ENCODE measurements around the gene RBBP5.
"Not testable (repeated sequence)": the region's sequence is repeated elsewhere in the genome, so short reads cannot be mapped to it uniquely, and the experiment has no call there.

The RBBP5 gene, protein sequence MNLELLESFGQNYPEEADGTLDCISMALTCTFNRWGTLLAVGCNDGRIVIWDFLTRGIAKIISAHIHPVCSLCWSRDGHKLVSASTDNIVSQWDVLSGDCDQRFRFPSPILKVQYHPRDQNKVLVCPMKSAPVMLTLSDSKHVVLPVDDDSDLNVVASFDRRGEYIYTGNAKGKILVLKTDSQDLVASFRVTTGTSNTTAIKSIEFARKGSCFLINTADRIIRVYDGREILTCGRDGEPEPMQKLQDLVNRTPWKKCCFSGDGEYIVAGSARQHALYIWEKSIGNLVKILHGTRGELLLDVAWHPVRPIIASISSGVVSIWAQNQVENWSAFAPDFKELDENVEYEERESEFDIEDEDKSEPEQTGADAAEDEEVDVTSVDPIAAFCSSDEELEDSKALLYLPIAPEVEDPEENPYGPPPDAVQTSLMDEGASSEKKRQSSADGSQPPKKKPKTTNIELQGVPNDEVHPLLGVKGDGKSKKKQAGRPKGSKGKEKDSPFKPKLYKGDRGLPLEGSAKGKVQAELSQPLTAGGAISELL

DNA sequence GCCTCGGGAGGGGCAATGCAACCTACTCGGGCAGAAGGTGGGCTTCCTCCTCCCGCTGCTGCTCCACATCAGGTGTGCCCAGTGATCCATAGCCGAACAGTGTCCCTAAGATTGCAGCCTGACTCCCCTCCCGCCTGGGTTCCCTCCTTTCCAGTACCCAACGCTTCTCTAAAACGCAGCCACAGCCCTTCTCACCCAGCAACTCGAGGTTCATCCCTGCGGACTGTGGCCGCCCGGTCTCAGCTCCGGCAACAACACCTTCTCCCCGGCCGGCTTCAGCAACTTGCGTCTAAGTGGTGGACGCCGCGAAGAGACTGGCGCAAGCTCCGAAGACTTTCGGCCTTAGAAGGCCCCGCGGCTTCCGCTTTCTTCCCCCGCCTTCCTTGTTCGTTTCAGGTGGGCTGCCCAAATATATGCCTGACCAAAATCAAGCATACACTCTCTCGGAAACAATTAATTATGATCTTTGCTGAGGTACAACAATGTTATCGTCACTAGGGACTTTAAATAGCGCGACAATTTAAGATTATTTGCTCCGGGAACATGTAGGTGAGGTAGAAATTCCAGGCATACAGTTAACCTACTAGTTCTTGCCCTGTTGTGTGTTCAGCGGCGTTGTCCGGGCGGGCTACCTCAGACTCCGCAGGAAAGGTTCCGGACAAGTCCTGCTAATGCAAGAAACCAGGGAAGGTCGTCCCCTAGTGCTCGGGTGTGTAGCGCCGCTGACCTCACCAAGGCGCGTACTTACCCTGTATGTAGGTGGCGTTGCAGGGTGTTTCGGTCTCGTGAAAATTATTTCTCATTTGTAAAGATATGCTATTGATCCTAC is at the start of gene RBBP5:
RBBP5 (minus strand) TSS at position 319 of the 829 bp plus-strand sequence; CDS start at position 214, 105 bp downstream.
- peak; percentile 94 to 98 for DNase-seq

DNA sequence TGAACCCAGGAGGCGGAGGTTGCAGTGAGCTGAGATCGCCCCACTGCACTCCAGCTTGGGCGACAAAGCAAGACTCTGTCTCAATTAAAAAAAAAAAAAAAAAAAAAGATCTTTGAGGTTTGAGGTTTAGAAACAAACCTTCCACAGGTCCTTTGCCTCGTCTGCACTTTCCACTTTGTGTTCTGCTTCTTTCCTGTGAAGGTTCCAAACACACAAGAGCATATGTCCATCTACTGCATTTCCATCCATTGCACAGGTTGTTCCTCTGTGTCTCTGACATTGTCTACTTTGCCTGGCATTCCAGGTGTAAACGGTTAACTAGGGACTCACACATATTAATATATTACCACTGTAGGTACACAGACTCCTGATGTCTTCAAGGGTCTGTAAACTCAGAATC is 49.6 kb upstream of the RBBP5 start:
- no peak for DNase-seq

DNA sequence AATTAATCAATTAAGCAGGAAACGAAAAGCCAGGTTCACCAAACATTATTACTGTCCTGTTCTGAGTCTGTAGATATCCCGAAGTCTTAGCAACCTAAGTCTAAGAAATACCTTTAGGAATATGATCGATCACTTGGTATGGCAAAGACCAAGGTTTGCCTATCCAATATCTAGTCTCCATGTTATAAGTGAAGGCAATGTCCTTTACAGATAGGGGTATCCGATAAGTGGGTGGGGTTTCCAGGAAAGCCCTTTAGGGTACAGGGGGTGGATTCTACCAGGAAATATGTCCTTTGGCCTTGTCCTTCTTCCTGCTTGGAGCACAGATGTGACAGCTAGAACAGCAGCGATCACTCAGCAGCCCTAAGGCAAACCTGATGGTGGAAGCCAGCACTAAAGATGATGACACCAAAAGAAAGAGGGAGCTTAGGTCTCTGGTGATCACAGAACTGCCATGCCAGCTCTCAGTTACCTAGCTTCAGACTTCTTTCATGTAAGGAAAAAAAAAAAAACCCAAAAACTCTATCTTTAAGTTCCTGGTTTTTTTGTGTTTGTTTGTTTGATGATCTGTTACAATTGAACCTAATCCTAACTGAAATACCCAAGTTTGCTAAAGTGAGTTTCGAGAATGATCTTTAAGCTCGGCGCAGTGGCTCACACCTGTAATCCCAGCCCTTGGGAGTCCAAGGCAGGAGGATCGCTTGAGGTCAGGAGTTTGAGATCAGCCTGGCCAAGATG is 48.9 kb upstream of the RBBP5 start:
- no peak for DNase-seq

DNA sequence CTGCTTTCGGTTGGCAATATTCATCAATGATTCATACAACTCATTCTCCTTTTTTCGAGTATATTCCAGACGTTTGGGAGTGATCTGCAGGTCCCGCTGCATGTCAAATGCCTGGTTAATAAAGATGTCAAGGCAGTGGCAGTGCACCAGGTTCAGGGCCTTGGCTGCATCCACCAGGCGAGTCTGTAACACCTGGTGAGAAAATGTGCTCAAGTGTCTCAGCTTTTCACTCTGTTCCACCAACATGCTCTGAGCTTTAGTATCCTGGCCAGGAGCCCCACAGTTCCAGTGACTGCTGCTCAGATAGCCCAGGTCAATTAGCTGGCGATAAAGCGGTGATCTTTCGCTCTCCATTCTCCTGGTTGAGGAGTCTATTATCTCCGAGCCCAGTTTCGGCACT is 47.5 kb upstream of the RBBP5 start:
- no peak for DNase-seq

DNA sequence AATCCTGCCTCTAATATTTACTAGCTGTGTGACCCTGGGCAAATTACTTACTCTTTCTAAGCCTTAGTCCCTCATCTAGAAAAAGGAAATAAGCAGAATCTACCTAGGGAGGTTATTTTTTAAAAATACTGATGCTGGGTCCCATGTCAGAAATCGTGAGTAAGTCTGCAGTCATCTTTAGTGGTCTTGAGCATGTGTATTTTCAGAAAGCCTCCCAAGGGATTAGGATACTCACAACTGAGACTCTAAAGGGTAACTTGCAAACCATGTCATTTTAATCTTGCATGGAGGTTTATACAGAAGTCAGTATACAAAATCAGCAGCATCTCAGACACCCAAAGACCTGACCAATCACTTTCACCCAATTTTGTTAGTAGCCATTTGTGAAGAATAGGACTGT is 46.5 kb upstream of the RBBP5 start:
- no peak for DNase-seq

DNA sequence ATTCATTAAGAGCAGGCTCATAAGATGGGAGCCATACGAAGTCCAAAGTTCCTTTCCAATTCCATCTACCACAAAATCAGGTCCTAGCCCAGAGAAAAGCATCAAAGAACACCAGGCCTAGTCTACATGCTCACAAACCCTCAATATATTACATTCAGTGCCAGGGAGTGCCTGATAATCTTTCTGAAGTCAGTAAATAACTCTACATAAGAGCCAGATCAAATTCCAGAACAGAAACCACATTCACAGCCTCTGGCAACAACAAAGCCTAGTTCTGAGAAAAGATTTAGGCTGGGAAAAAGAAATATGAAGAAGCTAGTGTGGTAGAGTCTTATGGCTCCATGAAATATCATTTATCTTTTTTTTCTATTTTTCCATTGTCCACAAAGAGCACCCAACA is 40.5 kb upstream of the RBBP5 start:
- DNase-seq: no peak

DNA sequence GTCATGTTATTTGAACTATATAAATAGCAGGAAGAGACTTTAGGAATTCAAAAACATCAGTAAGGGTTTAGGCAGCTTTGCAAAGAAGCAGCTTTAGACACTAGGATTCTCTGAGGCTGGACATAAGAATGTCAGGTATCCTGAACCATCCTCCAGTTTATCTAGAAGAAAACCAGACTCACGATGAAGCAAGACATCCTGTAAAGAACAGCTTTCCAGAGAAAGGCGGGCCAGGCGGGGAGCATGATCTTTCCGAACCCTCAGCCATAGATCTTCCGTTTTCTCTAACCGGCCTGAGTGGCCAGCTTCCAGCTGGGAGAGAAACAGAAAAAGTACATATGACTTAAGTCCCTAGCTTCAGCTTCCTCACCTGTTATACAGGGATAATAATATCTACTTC is 39.3 kb upstream of the RBBP5 start:
- no peak for DNase-seq

DNA sequence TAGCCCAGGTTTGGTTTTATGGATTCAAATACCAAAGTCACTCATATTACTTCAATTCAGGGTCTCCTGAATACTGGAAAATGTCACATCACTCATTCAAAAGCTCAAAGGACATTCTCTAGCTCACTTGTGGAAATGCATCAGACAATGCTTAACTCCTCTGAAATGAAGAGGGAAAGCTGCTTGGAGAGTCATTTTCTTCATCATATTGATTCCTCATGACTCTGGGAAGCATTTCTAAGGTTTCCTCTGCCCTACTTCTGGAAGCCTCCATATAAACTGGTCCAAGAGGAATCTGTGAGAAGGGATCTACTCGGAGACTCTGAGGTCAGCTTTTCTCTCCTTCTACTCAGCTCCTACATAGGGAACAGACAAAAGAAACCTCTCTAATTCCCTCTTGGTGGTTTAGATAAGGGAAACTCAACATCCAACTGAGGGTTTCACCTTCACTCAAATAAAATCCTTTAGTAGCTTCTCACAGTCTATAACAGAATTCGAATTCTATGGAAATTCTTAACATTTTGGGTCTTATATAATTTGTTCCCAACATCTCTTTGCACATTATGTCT is 36.4 kb upstream of the RBBP5 start:
- DNase-seq: no peak

DNA sequence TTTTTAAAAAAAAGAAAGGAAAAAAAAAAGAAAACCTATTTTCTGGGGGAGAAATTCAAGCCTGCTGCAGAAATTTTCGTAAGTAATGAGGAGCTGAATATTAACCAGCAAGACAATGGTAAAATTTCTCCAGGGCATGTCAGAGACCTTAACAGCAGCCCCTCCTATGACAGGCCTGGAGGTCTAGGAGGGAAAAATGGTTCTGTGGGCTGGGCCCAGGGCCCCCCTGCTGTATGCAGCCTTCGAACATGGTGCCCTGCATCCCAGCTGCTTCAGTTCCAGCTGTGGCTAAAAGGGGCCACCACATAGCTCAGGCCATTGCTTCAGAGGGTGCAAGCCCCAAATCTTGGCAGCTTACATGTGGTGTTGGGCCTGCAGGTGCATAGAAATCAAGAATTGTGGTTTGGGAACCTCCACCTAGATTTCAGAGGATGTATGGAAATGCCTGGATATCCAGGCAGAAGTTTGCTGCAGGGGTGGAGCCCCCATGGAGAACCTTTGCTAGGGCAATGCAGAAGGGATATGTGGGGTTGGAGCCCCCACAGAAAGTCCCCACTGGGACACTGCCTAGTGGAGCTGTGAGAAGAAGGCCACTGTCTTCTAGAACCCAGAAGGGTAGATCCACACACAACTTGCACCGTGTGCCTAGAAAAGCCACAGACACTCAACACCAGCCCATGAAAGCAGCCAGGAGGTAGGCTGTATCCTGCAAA is 34.0 kb upstream of the RBBP5 start:
- not testable (repeated sequence) for DNase-seq

DNA sequence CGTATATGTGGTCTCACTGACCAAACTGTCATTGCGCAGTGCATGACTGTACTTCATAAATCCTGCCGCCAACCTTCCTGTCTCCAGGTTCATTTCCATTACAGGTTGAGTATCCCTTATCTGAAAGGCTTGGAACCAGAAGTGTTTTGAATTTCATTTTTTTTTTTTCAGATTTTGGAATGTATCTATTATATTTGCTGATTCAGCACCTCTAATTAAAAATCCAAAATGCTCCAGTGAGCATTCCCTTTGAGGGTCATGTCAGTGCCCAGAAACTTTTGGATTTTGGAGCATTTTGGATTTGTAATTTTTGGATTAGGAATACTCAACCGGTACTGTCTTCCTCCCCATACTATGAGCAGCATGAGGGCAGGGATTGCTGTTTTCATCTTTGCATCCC is 30.7 kb upstream of the RBBP5 start:
- no peak for DNase-seq

DNA sequence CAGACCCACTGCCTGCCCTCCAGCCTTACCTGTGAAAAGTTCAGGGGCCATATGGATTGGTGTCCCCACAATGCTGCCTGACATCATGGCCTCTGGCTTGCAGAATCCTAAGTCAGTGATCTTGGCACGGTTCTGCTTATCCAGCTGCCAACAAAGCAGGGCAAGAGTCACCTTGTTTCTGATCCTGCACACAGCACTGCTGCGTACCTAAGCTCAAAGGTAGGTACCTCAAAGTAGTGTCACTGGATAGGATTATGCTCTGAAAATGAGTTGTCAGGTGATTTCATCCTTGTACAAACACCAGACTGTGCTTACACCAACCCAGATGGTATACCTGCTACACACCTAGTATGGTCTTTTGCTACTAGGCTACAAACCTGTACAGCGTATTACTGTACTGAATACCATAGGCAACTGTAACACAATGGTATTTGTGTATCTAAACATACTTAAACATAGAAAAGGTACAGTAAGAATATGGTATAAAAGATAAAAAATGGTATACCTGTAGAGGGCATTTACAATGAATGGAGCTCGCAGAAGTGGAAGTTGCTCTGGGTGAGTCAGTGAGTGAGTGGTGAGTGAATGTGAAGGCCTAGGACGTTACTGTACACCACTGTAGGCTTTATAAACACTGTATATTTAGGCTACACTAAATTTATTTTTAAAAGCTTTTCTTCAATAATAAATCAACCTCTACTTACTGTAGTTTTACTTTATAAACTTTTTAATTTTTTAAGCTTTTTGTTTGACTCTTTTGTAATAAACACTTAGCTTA is 29.1 kb upstream of the RBBP5 start:
- no peak for DNase-seq

DNA sequence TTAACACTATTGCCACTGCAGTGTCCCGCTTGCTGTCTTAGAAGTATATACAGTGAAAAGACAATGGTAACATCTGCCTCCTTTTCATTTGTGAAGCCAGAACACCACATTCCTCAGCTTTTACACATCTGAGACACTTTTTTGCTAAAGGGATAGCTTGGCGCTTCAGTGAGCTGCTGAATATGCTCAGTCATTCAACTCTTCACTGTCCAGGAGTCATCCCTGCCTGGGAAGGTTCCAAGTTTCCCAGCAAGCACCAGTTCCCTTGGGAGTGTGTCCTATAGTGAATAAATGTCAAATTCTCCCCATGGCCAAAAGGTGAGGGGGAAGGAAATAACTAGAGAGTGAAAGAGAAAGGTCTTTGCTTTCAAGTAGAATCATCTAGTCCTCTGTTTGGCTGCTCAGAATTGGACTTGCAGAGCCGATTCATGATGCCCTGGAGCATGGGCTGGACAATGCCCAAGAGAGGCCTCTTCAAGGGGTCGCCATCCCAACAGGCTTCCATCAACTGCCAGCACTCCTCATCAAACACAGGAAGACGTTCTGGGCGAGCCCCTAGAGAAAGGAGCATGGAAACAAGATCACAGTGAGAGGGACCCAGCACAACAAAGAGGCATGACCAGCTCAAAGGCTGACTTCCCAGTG is 25.5 kb upstream of the RBBP5 start:
- DNase-seq: no peak

DNA sequence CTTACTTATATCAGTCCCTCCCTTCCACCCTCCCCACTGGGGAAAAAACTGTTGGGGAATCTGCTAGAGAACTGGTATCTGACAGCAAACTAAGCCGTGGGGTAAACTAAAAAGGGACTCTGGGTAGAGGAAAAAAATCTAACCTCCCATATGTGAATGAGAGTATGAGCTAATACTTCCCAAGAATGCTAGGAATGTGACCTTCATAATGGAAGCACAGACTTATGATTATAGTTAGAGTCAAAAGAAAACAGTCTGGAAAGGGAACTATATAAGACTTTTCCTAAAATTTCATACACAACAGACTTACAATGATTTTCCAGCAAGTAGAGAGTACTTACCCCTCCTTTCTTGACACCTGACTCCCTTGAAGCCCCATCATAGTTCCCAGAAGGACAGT is 23.0 kb upstream of the RBBP5 start:
- no peak for DNase-seq

DNA sequence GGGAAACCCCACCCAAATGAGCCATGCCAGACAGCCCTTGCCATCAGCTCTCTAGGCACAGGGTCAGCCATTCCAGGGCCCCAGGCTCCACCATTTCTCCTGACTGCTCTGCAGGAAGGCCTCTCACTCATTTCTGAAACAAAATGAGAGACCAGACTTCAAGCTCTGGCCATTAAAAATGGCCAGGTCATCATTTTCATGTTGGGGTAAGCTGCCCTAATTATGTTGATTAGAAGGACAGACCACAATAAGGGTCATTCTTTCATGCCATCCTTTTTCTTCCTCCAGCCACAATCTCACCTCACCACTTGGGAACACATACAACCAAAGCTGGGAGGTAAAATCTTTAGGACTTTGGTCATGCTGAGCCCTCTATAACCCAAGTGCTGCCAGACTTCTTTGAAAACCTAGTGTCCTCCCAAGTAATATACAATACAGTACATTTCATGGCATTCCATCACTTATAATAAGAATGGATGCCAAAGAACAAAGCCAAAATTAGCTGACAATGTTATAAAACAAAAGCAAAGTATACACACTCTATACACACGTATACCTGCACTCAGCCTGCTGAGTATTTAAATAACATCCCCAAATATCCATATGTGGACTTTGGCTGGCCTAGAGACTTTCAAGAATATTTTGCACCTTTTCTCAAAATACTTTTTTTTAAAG is 22.4 kb upstream of the RBBP5 start:
- DNase-seq: no peak

DNA sequence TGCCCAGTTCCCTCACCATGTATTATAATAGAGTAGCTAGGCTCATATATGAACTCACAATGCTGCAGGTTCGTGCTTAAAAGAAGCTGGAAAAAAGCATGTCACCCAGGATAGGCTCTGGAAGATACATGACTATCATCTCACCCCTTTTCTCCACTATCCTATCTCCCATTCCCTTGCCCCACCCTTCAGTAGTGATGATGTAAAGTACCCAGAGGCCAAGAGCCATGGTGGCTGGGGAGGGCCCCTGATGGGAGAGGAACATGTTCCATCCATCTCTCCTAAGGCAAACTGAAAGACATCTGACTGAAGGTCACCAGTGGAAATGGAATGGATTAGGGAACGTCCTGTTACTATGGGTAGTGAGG is 20.3 kb upstream of the RBBP5 start:
- DNase-seq: no peak

DNA sequence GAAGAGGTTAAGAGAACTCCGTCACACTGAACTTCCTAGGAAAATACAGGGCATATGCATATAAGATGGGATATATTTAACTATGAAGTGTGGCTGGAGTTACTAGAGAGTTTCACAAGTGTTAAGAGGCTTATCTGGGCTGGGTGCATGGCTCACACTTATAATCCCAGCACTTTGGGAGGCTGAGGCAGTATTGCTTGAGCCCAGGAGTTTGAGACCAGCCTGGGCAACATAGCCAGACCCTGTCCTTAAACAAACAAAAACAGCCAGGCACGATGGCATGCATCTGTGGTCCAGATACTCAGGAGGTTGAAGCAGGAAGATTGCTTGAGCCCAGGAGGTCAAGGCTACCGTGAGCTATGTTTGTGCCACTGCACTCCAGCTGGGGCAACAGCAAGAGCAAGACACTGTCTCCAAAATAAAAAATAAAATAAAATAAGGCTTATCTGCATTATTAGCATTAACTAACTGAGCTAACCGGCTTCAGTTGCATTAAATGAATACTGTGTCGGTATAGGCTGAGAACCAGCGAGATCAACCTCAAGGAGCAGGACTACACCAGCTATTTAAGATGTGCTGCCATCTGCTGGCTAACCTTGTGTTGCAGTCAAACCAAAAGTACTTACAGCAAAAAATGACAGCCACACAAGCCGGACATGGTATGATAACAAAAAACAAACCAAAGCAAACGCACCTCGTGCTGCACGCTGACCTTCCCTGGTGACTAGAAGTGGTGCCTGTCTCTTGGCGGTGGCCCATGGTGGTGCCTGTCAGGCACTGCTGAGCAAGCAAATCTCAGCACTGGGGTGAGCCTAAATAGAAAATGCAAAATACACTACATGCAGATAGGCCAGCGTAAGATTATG is 19.7 kb upstream of the RBBP5 start:
- peak; percentile 50 to 93 for DNase-seq

DNA sequence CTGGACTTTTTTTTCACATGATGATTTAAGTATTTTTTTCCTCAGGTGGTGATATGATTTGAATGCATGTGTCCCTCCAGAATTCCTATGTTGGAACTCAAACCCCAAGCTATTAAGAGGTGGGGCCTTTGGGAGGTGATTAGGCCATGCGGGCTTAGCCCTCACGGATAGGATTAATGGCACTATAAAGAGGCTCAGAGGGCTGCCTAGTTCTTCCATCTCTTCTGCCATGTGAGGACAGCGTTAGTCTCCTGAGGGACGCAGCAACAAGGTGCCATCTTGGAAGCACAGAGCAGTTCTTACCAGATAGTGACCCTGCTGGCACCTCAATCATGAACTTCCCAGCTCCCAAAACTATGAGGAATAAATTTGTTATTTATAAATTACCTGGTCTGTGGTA is 18.3 kb upstream of the RBBP5 start:
- DNase-seq: no peak

DNA sequence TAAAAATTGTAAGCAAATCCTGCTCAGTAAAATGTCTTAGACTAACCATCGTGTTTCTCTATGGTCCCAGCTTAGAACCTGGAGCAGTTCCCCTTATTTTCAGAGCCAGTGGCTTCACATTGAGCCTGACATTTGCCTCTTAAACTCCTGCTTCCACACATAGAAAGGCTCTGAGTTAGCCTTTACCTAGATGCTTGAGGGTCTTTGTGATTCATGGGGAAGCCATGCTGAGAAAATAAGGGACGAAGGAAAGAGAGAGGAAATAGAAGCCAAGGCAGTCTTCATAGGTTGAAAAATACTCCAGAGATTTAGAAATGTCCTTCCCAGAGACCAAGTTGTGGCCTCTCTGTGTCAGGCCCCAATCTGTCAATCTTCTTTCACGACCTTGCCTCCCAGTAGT is 16.1 kb upstream of the RBBP5 start:
- DNase-seq: no peak

DNA sequence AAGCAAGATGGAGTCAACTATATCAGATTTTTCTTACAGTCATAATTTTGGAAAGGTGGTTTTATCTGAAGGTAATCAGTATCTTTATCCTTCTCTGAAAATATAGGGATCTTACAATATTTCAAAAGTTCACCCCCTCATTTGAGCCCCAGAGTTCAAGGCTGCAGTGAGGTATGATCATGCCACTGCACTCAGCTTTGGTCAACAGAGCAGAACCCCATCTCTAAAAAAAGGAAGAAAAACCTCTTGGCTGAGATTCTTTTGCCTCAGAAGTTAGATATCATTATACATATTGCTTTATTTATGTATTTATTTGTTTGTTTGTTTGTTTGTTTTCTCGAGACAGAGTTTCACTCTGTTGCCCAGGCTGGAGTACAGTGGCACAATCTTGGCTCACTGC is 11.5 kb upstream of the RBBP5 start:
- no peak for DNase-seq

All from inflammatory macrophage treated with lipopolysaccharide for 1 hour (primary cell).